ENCODE results near the gene EIF3A. TPM values are rescaled to one million over a fixed set of nuclear protein-coding genes. Genes with fewer than 3 reads are reported as not detected.
"Not testable (repeated sequence)": the region's sequence is repeated elsewhere in the genome, so short reads cannot be mapped to it uniquely, and the experiment has no call there.

EIF3A gene
- total RNA-seq, 1 experiment from 2014 or later: 50.8 TPM

- DNase-seq (ENCODE audit: low read depth): no peak
Observed at GRCh38 chr10:119101366-119102098, 20.9 kb upstream of the EIF3A start.

GRCh38 chr10:119100434-119101238 is 20.0 kb upstream of the EIF3A start:
- no peak for DNase-seq (ENCODE audit: low read depth)

DNA sequence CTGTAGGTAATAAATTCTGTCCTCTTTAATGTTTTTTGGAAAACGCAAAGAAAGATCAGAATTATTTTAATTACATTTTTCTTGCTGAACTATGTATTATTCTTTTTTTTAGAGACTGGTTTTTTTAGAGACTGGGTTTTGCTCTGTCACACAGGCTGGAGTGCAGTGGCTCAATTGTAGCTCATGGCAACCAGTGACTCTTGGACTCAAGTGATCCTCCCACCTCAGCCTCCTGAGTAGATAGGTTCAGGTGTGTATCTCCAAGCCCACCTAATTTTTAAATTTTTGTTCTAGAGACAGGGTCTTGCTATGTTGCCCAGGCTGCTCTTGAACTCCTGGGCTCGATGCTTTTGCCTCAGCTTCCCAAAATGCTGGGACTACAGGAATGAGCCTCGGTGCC is 18.0 kb upstream of the EIF3A start:
- no peak for DNase-seq (ENCODE audit: low read depth)

- not testable (repeated sequence) for DNase-seq (ENCODE audit: low read depth)
Observed at GRCh38 chr10:119096641-119097415, 16.2 kb upstream of the EIF3A start.

DNA sequence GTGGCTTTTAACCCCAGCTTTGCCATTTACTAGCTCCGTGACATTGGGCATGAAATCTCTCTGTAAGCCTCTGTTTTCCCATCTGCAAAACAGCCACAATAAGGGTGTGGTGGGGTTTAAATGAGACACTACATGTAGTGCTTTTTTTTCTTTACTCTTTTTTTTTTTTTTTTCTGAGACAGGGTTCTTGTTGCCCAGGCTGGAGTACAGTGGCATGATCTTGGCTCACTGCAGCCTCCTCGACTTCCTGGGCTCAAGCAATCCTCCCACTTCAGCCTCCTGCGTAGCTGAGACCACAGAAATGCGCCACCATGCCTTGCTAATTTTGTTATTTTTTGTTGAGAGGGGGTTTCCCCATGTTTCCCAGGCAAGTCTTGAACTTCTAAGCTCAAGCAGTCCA is 15.0 kb upstream of the EIF3A start:
- no peak for DNase-seq (ENCODE audit: low read depth)

- DNase-seq (ENCODE audit: low read depth): peak; percentile 79
Observed at GRCh38 chr10:119090968-119091367, 10.4 kb upstream of the EIF3A start.

DNA sequence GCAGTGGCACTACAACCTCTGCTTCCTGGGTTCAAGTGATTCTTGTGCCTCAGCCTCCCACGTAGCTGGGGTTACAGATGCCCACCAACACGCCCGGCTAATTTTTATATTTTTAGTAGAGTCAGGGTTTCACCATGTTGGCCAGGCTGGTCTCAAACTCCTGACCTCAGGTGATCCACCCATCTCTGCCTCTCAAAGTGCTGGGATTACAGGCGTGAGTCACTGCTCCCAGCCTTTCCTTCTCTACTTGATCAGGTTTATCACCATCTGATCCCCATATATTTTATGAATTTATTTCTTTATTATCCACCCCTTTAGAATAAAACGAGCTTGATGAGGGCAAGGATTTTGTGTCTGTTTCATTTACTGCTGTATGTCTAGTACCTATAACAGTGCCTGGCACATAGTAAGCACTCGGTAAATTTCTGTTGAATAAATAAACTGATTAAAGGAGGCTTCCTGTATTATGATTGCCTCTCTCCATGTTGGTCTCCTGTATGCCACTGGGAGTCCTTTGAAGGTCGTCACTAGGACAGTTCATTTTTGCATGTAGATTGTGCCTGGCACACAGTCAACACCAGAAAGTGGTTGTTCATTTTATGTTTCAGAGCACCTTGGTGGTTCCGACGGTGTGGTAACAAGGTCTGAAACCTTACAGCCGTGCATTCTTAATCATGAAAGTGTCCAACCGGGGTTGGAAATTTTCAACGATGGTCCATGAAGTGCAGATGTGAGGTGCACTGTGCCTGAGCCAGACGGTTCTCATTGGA is 9.6 kb upstream of the EIF3A start:
- no peak for DNase-seq (ENCODE audit: low read depth)

- no peak for DNase-seq (ENCODE audit: low read depth)
Observed at GRCh38 chr10:119087271-119087882, 6.8 kb upstream of the EIF3A start.

GRCh38 chr10:119084896-119085295 is 4.3 kb upstream of the EIF3A start:
- DNase-seq (ENCODE audit: low read depth): no peak

DNA sequence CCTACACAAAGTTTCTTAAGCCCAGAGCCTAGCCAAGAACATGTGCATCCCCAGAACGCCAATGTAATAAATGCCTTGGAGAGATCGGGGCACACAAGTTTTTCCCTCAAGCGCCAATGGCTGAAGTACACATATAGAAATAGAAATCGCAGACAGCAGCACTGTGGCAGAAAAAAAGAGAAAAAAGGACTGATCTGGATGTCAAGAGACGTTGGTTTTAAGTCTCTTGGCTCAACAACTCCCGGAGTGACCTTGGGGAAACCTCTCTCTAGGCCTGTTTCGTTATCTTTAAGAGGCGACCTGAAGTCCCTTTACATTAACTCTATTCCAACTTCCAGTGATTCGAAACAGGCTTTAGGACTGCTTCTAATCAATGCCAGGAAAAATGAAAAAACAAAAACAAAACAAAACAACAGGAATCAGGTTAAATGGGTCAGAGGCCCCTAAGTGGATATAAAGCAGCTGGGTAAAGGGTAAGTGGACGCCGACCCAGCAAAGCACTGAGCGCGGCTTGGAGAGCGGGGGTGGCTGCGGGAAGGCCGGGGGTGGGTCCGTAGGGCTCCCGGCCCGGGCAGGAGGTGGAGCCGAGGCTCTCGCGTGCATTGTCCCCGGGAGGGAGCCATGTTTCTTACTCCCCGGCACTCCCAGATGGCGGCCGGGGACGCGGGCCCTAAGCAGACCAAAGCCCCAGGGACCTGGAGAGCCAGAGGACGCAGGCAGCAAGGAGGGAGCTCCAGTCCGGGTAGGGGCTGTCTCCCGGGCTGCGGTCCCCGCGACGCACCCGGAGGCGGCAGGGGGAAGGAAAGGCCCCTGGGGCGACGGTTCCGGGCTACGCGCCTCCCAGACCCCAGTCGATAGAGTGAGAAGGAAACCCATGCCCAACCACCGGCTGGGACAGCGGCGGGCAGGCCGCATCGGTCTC is 757 bp downstream of the EIF3A start:
- DNase-seq (ENCODE audit: low read depth): peak; percentile 73

DNA sequence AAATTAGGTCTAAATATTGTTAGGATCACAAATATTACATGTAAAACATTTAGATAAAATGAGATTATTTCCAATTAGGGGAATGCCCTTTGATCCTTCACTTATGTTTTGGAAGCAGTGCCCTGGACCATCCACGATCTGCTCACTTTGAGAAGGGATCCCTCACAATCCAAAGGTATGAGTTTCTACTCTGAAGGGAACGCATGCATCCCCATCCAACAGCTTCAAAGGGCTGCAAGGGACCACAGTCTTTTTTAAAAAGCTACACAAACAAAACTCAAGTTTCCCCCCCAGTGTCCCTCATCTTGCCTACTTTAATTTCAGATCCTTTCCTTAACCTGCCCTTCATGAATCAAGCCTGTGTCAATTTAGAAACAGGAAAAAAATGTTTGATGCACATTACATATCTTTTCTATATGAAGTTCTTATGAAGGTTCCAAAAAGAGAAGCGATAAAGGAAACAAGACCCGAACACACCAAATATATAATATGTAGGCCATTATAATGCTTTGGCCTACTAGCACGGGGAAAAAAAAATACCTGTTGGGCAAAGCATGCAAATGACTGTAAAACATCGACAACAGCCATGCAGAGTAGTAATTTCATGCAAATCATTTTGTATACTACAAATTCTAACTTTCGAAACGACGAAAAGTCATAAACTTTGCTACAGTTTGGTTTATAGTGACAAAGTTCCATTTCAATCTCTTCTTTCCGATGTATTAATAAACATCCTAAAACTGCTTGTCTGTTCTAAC is 2.0 kb downstream of the EIF3A start:
- DNase-seq (ENCODE audit: low read depth): no peak

- no peak for DNase-seq (ENCODE audit: low read depth)
Observed at GRCh38 chr10:119073584-119073983, 7.0 kb downstream of the EIF3A start.

DNA sequence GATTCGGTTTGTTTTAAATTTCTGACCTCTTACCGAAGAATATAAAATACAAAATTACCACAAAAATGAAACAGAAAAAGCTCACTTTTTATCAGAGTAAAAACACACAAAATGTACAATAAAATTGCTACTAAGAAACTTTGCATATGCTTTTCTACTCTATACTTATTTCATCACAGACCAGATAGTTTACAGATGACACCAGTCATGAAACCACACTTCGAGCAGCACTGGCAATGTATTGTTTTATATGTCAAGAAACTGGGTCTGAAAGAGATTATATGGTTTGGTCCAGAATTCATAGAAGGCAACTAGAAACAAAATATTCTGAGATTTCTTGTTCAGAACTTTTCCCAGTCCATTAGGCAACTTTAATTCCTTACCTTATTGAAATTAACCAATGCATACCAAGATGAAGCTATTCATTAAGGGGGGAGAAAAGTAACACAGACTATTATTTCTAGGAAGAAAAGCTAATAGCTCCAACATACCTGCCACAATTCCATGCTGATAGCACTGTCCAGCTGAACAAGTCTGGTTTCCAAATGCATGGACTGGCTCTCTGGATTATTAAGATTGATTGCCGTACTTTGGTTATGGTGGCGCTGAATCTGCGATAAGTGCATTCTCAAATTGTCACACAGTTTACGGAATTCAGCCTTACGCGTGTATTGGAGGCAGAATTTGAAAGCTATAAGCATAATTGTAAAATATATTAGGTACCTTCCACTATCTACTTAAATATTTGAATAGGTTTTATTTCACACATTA is 10.0 kb downstream of the EIF3A start:
- DNase-seq (ENCODE audit: low read depth): no peak

DNA sequence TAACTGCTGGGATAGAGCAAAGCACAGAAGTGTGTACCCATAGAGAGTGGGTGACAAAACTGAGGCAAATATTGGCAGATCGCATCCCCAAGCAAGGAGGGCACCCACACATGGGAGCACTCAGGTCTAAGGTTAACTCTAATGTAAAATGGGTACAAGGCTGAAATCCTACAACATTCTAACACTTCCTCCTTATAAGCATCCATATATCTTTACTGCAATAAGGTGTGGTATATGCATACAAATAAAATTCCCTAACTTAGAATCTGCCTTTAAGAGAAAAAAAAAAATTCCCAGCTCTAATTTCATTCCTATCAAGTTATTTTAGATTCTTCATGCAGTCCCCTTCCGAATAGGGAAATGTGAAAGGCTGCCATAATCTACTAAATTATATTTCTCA is 18.7 kb downstream of the EIF3A start:
- DNase-seq (ENCODE audit: low read depth): no peak

- DNase-seq (ENCODE audit: low read depth): no peak
Observed at GRCh38 chr10:119061352-119061751, 19.3 kb downstream of the EIF3A start.

- DNase-seq (ENCODE audit: low read depth): no peak
Observed at GRCh38 chr10:119060107-119060506, 20.5 kb downstream of the EIF3A start.

GRCh38 chr10:119059557-119059956 is 21.1 kb downstream of the EIF3A start:
- no peak for DNase-seq (ENCODE audit: low read depth)

- DNase-seq (ENCODE audit: low read depth): no peak
Observed at GRCh38 chr10:119058010-119058409, 22.6 kb downstream of the EIF3A start.

DNA sequence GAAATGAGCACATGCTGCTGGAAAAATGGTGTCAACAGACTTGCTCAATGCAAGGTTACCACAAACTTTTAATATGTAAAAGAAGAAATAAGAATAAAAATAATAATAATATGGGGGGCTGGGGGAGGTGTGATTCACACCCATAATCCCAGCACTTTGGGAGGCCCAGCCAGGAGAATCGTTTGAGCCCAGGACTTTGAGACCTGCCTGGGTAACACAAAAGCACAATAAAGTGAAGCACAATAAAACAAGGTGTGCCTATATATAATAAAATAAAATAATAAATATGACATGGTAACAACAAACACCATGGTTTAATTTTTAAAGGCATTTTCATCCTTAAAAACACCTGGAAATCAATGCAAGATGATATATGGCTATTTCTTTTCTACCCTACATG is 25.1 kb downstream of the EIF3A start:
- DNase-seq (ENCODE audit: low read depth): no peak

All from RPMI7951 (cell line).